Adipocyte (in vitro differentiated cells): ENCODE measurements around the gene CD82.

Experiments used
- DNase-seq: peaks from one replicate; pipeline ENCODE4 v3.0.0-alpha.2; 2015; ENCODE audit warnings: low read depth
- H3K27me3 ChIP-seq: replicated peaks from 2 replicates; pipeline ENCODE4 v1.7.0; 2013; ENCODE audit warnings: mild to moderate bottlenecking, low read length, moderate library complexity; ENCODE audit not compliant: control insufficient read depth, insufficient read depth
- H3K36me3 ChIP-seq: 2 replicates; pipeline ENCODE4 v1.7.0; 2013; ENCODE audit warnings: low read length, mild to moderate bottlenecking, moderate library complexity; ENCODE audit not compliant: control insufficient read depth, insufficient read depth, severe bottlenecking
- H3K4me1 ChIP-seq: 2 replicates; pipeline ENCODE4 v1.7.0; 2013; ENCODE audit warnings: mild to moderate bottlenecking, low read length, moderate library complexity; ENCODE audit not compliant: control insufficient read depth, insufficient read depth
- H3K4me3 ChIP-seq: 2 replicates; pipeline ENCODE4 v1.7.0; 2013; ENCODE audit warnings: mild to moderate bottlenecking, low read length, moderate library complexity
- H3K9ac ChIP-seq: 2 replicates; pipeline ENCODE4 v1.7.0; 2013; ENCODE audit warnings: mild to moderate bottlenecking, low read length, moderate library complexity
- H3K9me3 ChIP-seq: 2 replicates; pipeline ENCODE4 v1.7.0; 2013; ENCODE audit warnings: mild to moderate bottlenecking, low read length, moderate library complexity; ENCODE audit not compliant: control insufficient read depth

Gene CD82

DNA sequence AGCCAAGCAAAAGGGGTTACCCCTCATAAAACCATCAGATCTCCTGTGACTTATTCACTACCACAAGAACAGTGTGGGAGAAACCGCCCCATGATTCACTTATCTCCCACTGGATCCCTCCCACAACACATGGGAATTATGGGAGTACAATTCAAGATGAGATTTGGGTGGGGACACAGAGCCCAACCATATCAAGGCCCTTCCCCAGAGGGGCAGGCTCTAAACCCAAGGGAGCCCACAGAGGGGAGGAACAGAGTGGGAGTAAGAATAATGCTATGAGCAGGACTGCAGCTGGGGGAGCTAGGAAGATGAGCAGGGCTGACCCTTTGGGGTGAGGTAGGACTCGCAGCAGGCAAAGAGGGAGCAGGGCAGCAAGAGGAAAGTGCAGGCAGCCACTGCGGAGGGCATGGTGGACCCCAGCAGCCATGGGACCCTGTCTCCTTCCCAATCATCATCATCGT, 59.3 kb downstream of the CD82 start:
- Histone ChIP-seq H3K36me3 (no peaks in the 10 kb centered on the region), H3K4me3 (no peak overlapping the region), H3K9me3 (peaks cover 12% of the 10 kb centered on the region), H3K4me1 (peaks cover 10% of the 10 kb centered on the region), H3K27me3 (peaks cover 22% of the 10 kb centered on the region), H3K9ac (no peak overlapping the region)
- no peak for DNase-seq

DNA sequence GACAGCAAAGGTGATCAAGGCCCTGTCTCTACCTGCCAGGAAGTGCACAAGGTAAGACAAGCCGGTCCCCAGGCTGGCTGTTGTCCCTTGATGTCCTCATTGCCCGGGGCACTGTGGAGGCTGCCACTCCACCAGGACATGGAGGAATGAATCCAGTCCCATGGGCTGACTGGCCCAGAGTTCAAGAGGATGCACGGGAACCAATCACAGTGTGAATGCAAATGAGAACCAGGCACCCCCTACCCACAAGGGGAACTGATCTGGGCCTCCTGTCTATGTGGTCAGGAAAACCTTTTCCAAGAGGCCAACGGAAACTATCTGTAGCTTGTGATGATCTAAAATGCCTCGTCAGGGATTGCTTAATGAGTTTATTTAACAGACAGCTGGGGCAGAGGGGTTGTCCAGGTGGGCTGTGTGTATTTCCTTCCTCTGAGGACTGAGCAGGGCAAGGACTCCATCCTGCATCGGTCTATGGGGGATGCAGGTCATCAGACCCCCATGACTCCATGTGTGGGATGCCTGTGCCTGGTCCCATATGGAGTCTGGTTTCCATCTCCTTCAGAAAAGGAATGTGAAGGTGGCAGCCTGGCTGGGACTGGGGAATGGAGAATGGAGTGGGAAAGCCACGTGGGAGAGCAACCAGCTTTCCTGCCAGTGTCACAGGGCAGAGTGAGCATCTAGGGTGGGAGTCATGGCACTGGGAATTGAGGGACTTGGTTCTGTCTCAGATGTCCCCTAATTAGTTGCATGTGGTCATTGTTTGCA, 60.5 kb downstream of the CD82 start:
- Histone ChIP-seq H3K9ac (no peak overlapping the region), H3K4me1 (peaks cover 10% of the 10 kb centered on the region), H3K36me3 (no peaks in the 10 kb centered on the region), H3K9me3 (peaks cover 12% of the 10 kb centered on the region), H3K27me3 (peaks cover 22% of the 10 kb centered on the region), H3K4me3 (no peak overlapping the region)
- DNase-seq: no peak

DNA sequence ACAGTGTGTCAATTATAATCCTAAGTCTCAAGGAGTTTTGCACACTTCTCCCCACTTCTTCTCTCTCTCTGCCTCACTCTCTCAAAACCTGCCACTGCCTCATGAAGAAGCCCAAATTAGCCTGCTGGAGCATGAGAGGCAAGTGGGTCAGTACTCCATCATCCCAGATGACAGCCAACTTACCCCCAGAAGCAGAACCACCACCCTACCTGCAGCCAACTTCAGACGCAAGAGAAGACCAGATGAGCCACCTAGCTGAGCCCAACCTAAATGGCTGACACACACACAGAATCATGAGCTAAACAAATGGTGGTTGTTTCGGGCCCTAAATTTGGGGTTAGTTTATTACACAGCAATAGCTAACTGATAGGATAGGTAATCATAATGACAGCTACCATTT, 61.2 kb downstream of the CD82 start:
- no peak for DNase-seq
- H3K27me3 ChIP-seq: peaks cover 19% of the 10 kb centered on the region
- H3K9ac ChIP-seq: no peak overlapping the region
- no peak overlapping the region for H3K4me3 ChIP-seq
- H3K4me1 ChIP-seq: peaks cover 10% of the 10 kb centered on the region
- H3K36me3 ChIP-seq: no peaks in the 10 kb centered on the region
- H3K9me3 ChIP-seq: peaks cover 12% of the 10 kb centered on the region

DNA sequence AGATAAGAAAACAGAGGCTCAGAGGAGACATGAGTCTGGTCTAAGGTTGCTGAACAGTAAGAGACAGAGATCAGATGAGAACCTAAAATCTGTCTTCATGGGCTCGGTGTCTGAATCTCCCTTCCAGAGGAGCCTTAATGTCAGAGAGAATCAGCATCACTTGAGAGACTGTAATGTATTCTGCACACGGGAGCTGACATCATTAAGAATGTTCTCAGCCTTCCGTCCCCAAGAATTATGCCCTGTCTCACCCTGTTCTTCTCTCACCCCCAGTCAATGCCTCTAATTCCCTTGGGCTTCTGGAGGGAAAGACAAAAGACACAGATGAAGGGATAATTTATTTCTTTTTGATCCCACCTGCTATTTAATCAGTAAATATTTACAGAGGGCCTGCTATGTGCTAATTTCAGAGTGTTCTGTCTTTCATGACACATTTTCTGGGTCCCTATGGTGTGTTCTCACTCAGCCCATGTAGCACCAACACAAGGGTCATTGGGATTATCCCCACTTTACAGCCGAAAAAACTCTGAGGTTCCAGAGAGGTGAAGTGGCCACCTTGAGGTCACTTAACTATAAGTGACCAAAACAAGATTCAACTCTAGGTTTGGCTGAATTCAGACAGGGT, 61.8 kb downstream of the CD82 start:
- no peak overlapping the region for H3K9ac ChIP-seq
- no peaks in the 10 kb centered on the region for H3K36me3 ChIP-seq
- peaks cover 16% of the 10 kb centered on the region for H3K27me3 ChIP-seq
- H3K4me3 ChIP-seq: no peak overlapping the region
- H3K9me3 ChIP-seq: peaks cover 12% of the 10 kb centered on the region
- no peak for DNase-seq
- peaks cover 10% of the 10 kb centered on the region for H3K4me1 ChIP-seq

DNA sequence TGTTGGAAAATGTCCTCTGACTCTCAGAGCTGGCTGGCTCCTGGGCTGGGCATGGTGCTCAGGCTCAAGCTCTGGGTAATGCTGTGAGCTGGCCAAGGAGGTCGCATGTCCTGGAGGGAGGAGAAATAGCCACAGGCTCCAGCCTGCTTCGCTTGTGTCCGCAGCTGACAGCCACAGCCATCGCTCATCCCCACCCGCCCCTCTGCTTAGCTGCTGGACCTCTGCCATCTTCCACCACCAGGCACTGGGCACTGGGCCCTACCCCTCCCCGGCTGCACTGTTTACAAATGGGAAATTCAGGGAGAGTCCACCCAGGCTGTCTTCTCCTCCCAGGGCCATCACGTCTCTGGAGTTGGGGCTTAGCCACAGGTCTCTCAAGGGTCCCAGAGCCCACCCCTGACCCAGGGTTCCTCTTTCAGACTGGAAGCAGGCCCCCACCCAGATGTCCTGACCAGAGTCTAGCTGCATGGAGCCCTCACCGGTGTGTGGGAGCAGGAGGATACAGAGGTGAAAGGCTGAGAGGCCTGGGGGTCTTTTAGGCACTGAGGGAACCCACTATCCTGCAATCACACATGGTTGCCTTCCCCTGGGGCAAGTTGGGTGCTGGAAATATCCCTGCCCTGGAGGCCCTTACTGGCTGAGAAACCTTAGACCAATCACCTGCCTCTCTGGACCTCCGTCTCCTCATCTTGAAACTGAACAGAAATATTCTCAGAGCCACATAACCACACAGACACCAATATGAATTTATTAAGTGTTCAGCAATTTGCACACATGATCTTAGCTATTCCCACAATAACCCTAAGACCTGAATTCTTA, 62.7 kb downstream of the CD82 start:
- peak; percentile 43 for DNase-seq
- Histone ChIP-seq H3K27me3 (peaks cover 18% of the 10 kb centered on the region), H3K9me3 (peaks cover 12% of the 10 kb centered on the region), H3K4me3 (no peak overlapping the region), H3K4me1 (peaks cover 10% of the 10 kb centered on the region), H3K36me3 (no peaks in the 10 kb centered on the region), H3K9ac (no peak overlapping the region)

DNA sequence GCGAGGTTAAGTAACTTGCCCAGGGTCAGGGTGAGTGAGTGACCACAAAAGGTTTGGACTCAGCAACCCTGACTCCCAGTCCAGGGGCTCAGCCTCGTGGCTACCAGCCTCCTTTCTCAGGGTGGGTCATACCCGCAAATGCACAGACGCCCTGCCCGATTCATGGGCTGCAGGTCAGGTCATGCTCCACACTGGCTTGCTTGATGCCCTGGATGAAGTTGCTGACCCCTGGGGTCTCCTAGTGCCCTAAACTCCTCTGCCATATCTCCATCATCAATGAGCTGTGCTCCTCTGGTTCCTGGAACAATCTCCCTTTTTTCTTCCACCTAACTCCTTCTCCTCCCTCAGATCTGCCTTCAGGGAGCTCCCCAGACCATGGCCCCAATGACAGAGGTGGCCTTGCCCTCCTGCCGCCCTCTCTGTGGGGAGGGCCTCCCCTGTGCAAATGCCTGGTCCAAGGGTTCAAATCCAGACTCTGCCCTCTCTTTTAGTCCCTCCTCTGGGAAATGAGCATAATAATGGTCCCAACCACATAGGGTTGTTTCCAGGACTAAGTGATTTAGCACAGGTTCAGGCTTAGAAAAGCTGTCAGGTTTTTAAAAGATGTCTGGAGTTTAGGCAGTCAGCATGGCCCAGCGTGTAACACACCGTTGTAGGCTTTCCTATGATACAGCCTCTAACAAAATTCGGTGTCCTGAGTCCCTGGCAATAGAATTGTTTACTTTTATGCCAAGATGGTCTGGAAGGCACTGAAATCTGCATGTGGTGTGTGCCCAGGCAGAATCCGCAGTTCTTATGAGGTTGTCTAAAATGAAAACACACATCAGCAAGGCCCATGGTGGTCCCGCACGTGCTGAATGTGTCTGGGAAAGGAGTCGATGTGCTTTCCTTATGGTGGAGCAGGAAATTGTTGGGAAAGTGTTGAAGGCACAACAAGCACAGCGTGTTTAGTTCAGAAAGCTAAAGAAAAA, 63.6 kb downstream of the CD82 start:
- H3K36me3 ChIP-seq: no peaks in the 10 kb centered on the region
- H3K4me3 ChIP-seq: no peak overlapping the region
- peaks cover 18% of the 10 kb centered on the region for H3K27me3 ChIP-seq
- peaks cover 12% of the 10 kb centered on the region for H3K9me3 ChIP-seq
- DNase-seq: no peak
- no peak overlapping the region for H3K9ac ChIP-seq
- H3K4me1 ChIP-seq: peaks cover 10% of the 10 kb centered on the region

DNA sequence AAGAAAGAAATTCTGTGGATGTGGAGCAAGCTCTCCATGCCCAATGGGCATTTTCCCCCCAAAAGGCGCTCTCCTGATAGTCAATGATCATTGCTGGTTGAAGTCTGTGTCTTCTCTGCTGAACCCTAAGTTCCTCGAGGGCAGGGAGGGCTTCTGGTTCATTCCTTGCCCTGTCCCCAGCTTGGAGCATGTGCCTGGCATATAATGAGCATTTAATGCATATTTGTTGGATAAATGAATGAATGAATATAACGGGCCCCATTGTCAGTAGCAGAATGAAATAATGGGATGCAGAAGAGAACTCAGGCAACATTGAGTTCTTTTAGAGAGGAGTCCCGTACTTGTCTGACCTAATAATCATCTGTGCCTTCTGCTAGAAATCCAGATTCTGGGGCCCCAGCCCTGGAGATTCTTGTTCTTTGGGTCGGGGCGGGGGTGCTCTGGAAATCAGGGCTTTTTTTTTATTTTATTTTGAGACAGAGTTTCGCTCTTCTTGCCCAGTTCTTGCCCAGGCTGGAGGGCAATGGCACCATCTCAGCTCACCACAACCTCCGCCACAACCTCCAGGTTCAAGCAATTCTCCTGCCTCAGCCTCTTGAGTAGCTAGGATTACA, 64.4 kb downstream of the CD82 start:
- Histone ChIP-seq H3K4me3 (no peak overlapping the region), H3K9ac (no peak overlapping the region), H3K9me3 (peaks cover 12% of the 10 kb centered on the region), H3K4me1 (peaks cover 15% of the 10 kb centered on the region), H3K27me3 (peaks cover 18% of the 10 kb centered on the region), H3K36me3 (no peaks in the 10 kb centered on the region)
- no peak for DNase-seq

DNA sequence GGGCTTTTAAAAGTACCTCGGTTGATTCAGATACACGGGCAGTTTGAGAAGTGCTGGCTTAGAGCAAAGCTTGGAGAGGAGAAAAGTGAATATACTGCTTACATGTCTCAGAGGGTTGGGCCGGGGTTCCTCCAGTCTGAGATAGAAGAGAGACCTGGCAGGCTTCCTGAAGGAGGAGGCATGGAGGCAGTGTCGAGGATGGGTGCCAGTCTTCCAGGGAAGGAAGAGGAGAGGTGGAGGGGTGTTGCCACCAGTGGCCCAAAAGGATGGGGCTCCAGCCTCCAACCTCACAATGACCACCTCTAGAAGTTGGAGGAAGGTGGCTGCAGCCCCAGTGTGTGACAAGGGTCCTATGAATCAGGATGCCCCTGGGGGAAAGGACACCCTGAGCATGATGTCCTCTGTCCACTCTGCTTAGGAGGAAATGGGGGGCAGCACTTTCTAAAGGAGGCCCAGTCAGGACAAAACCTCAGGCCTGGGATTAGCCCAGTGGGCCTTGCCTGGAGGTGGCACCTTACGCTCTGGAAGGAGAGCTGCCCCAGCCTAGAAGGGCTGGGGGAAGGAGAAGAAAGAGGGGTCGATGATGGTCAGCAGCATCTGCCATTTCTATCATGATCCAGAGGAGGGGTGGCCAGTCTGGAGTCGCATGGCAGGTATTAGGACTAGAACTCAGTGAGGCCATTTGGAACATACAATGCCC, 65.2 kb downstream of the CD82 start:
- Histone ChIP-seq H3K4me1 (peaks cover 18% of the 10 kb centered on the region), H3K27me3 (peaks cover 18% of the 10 kb centered on the region), H3K36me3 (no peaks in the 10 kb centered on the region), H3K4me3 (no peak overlapping the region), H3K9ac (no peak overlapping the region), H3K9me3 (peaks cover 12% of the 10 kb centered on the region)
- no peak for DNase-seq

DNA sequence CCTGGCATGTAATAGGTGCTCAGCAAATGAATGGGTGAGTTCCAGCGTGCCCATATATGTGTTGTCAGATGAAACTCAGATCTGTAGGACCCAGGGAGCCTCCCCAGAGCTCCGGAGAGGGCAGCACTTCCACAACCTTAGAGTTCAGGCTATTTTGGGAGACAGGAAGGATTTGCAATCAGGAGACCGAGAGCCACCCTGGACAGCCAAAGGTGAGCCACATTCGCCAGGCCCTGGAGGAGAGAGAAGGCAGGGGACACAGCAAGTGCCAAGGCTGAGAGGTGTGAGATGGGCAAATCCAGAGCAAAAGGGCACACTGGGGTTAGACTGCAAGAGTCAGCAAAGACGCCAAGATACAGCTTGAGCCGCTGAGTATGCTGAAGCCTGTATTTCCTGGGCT, 66.4 kb downstream of the CD82 start:
- DNase-seq: no peak
- H3K4me3 ChIP-seq: no peak overlapping the region

More for the DNA sequence above, 66.4 kb downstream of the CD82 start:
- H3K27me3 ChIP-seq: peaks cover 15% of the 10 kb centered on the region
- H3K9ac ChIP-seq: no peak overlapping the region
- H3K4me1 ChIP-seq: peaks cover 18% of the 10 kb centered on the region
- H3K36me3 ChIP-seq: no peaks in the 10 kb centered on the region
- H3K9me3 ChIP-seq: peaks cover 4% of the 10 kb centered on the region
